DMS153 (cell line): ENCODE measurements around the gene CYB5R2.

Source experiments
- DNase-seq: peaks from one replicate; lab custom pipeline; 2025; lab: John Stamatoyannopoulos, UW

Gene CYB5R2

DNA sequence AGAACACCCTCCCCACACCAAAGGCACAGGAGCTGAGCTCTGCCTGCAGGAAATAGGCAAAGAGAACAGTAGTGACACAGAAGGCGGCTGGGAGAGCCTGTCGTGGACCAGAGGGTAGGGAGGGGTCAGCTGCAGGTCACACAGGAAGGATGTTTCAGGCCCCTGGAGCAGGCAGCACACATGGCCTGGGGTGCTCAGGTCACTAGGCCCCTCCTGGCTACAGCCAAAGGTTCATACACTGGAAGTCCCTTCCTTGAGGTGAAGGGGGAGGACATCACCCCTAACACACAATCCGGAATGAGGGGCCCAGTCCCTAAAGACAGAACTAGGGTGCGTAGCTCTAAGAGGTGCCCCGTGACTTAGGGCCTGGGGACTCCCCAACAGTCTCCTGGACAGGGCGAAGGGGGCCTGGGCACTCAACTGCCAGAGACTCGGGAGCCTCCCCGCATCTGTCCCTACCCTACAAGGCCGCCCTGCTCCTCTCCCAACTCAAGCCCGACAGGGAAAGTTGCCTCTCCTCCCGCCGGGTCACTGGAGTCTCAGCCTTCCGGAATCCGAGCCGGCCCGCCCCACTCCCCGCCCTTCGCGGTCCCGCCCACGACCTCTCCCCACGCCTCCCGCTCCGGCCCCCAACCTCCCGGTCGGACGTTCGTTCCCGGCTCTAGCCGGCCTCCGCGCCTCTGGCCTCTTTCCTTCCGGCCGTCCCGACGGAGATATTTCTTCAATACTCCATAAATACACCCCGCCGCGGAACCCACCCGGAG is at the start of gene CYB5R2:
TSS of gene CYB5R2 (minus strand) at position 541 of the 764 bp plus-strand sequence. CDS start 675 bp downstream, outside the sequence.
- DNase-seq = no peak

DNA sequence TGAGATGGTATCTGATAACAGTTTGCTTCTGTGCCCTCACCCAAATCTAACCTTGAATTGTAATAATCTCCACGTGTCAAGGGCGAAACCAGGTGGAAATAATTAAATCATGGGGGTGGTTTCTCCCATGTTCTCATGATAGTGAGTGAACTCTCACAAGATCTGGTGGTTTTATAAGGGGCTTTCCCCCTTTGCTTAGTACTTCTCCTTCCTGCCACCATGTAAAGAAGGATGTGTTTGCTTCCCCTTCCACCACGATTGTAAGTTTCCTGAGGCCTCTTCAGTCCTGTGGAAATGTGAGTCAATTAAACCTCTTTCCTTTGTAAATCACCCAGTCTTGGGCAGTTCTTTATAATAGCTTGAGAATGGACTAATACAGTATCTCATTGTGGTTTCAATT is 41.5 kb upstream of the CYB5R2 start:
- no peak for DNase-seq

DNA sequence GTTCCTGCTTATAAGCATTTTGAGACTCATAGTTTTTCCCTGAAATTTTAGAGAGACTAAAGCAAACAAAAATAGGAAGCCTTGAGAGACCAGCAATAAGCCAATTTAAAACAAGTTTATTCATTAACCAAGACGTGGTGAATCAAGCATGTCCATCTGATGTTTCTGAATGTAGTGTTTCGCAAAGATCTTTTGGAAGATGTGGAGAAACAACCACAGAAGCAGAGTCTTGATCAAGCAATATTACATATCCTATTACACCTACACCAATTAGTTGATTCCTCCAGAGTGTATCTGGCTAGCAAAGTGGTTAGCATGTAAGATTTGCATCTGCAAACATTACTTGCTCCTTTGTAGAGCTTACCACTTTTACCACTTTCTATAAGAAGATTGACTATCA is 33.1 kb upstream of the CYB5R2 start, which contains the start of gene OVCH2:
TSS of gene OVCH2 (minus strand) at position 101 of the 400 bp plus-strand sequence. CDS start at position 18, 83 bp downstream.
- no peak for DNase-seq

DNA sequence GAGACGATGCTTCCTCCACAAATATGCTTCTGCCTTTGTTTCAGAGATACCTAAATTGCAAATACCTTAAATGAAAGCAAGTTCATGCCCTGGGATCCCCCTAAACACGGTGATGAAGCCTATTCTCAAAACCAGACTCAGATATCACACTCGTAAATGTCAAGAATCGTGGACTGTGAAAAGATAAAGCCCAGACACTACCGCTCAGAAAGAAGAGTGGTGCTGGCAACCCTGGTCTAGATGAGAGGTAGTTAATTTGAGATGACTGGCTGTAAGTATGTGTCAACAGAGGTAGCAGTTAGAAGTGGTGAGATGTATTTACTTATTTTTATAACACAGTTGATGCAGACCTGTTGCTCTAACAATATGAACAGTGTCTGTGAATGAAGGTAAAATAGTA is 30.4 kb upstream of the CYB5R2 start:
- no peak for DNase-seq

DNA sequence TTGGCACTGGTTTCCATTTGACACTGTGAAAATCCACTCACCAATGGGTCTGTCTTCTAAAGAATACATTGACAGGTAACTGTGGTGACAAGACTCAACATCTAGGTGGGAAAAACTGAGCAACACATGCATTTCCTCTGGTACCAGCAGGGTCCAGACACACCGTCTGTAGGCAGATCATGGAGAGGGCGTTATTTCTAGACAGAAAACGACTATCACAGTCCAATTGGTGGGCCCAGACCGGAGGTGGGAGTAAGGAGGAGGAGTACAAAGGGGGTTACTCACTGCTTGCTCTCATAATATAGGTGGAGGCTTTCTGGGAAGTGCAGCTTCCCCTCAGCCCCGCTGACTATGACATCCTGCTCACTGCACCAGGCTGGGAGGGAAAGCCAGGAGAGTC is 23.1 kb upstream of the CYB5R2 start:
- DNase-seq = no peak

DNA sequence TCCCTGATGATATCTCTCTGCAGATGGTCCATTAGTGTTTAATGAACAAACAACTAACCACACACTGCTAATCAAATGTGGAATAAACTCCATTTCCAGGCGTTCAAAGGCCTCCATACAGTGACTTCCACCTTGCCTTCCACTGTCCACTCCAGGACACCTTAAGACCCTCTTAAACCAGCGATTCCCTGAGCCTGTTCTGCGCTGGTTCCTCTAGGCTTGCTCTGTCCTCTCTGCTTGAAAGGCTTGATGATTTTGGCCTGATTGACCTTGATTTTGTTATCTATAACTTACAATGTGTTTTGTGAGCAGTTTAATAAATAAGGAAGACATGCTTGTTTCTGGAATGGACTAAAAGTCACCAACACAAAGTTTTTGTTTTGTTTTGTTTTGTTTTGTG is 20.9 kb upstream of the CYB5R2 start:
- no peak for DNase-seq

DNA sequence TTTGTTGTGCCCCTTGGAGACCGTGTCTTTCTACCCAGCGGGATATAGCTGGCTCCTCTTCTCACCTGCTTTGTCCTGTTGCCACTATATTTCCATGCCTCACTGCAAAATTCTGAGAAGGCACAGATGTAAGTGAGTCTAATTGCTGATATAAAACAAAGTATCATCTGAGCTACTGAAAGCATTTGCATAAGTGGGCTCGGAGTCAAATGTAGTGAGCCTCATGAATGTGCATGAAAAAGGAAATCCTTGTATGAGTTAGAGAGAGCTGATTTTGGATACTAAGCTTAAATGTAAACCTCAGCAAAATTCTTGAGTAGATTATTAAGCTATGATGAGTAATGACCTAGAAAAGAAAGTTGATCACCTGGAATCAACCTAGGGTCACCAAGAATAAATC is 19.1 kb upstream of the CYB5R2 start:
- DNase-seq = no peak

DNA sequence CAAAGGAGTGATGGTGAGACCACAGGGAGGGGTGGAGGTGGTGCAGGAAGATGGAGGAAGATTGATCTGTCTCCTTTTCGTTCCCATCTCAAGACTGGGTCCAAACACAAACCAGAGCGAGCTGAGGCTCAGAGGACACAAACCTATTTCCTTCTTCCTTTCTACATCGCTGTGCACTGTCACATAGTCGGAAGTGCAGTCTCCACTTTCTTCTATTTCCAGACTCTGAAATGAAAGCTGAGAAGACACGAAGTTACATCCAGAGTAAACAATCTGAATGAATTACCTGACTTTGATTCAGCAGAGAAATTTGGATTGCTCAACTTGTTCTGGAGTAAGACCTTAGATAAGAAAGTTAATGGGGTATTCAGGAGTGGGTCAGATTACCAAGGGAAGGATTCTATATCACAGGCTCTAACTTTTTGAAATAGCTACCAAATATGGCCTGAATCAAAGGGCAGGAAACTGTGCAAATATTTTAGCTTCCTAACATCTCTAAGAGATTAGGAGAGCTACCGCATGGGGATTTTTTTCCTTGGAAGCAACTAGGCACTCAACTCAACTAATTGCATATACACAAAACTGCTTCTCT is 18.6 kb upstream of the CYB5R2 start:
- DNase-seq = no peak

DNA sequence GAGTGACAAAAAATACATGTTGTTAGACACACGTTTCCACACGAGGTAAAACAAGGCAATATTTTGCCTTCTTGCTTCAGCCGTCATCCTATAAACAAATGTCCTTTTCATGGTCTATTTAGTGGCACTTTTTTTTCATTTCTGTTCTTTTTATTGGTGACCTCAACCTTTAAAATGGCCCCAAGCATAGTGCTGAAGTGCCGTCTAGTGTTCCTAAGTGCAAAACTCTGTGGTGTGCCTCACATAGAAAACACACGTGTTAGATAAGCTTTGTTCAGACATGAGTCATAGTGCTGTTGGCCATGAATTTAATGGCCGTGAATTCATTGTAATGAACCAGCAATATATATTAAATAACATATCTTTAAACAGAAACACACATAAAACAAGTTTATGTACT is 17.3 kb upstream of the CYB5R2 start:
- no peak for DNase-seq

DNA sequence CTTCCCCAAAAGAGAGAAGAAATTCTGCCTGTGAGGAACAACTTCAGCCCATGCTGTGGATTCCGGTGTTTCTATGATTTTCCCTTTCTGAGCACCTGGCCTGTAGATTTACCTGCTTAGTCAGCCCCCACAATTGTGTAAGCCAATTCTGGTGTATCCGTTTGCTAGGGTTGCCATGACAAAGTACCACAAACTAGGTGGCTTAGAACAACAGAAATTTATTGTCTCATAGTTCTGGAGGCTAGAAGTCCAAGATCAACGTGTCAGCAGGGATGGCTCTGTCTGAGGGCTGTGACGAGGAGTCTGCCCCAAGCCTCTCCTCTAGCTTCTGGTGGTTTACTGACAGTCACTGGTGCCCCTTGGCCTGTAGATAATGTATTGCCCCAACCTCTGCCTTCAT is 15.9 kb upstream of the CYB5R2 start:
- DNase-seq = no peak

DNA sequence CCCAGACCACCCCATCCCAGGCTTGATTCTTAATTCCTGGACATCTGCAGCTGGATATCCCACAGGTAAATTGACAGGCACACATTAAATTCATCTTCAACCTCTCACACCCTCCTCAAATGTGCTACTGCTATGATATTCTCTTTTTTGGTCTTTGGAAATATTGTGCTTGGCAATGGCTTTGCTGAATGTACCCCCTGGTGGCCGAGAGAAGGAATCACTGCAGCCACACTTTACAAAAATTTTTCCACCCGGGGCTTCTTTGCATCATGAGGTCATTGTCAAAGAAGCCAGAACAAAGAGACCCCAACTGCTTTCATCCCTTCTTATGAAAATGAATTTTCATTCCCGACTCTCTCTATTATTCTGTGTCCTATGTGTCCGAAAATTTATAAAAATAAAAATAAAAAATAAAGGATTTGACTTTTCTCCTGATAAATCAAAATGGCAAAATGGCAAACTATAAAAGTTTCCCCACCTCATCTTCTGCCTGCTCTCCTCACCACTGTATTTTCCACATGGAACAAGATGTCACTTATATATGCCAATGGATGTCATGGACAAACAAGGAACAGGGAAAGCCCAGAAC is 15.0 kb upstream of the CYB5R2 start:
- no peak for DNase-seq

DNA sequence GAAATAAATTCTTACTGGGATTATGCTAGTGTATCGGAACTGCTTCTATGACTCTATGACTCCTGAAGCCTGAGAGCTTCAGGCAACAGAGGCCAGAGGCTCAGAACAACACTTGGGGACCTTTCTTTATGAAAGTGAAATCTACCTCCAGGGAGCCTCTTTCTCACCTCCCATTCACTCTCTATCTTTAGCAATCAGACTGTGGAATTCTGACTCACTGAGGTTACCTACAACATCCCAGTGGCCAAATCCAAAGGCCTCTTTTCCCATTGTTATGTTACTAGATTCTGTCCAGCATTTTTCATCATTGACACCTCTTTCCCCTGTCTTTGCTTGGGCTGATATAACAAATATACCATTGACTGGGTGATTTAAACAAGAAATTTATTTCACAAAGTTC is 14.1 kb upstream of the CYB5R2 start:
- DNase-seq = no peak

DNA sequence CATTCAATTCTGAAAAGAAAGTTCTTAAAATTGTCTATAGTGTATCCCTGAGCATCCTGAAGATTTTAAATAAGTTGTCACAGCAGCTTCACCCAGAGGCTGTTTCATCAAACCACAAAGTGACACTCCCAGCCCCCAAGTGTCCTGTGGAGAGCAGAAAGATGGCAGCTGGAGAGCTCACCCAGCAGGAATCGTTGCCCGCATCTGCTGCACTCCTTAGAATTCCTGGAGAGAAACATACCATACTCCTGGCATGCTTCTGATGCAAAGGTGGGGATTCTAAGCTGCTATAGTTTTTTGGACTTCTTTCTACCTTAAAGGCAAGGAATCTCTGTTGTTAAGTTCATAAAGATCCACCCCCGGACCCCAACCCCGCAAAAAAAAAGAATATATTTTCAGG is 13.5 kb upstream of the CYB5R2 start:
- DNase-seq = no peak

DNA sequence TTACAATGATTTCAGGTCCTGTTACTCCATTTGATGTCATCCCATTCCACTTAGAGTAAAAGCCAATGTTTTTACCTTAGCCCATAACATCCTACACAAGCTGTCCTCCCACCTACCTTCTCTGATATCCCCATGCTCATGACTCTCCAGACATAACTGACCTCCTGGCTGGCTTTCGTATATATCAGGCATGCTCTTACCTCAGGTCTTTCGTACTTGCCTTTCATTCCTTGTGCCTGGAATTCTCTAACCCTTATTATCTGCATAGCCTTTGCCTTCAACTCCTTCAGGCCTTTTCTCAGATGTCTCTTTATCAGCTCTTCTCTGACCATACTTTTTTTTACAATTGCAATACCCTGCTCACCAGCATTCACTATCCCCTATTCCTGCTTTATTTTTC is 10.3 kb upstream of the CYB5R2 start:
- DNase-seq = no peak

DNA sequence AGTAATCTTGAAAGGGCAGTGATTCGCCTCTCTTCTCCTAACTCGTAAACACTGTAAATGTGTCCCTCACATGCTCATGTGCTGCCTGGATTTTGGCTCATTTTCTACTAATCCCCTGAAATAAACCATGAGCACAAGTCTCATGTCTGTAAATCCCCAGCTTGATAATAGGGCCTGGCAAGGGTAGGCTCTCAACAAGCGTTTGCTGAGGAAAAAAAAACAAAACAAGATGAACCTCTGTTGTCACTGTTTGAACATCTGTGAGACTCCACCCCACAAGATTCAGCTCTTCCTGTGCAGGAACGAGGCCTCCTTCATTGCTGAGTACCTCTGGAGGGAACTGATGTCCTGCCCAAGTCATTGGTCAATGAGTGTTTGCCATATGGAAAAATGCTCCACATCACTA is 4.5 kb upstream of the CYB5R2 start:
- DNase-seq = no peak

DNA sequence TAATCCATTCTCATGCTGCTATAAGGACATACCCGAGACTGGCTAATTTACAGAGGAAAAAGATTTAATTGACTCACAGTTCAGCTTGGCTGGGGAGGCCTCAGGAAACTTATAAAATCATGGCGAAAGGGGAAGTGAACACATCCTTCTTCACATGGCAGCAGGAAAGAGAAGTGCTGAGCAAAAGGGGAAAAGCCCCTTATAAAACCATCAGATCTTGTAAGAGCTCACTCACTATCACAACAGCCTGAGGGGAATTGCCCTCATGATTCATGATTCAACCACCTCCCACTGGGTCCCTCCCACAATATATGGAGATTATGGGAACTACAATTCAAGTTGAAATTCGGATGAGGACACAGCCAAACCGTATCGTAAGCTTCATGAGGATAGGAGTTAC is 3.8 kb upstream of the CYB5R2 start:
- no peak for DNase-seq

DNA sequence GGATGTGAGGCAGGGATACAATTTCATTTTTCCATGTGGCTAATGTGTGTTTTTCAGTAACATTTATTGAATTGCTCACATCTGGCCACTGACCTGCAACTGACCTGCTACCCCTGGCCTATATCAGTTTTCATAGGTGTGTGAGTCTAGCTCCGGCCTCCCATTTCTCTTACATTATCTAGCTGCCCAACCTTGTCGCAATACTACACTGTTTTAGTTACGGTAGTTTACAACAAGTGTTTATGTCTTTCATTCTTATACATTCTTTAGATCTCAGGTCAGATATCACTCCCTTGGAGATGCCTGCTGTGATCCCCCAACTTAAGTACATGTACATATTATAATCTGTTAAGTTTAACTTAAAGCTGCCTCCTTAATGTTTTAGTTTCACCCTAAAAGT is 2.3 kb upstream of the CYB5R2 start:
- no peak for DNase-seq

DNA sequence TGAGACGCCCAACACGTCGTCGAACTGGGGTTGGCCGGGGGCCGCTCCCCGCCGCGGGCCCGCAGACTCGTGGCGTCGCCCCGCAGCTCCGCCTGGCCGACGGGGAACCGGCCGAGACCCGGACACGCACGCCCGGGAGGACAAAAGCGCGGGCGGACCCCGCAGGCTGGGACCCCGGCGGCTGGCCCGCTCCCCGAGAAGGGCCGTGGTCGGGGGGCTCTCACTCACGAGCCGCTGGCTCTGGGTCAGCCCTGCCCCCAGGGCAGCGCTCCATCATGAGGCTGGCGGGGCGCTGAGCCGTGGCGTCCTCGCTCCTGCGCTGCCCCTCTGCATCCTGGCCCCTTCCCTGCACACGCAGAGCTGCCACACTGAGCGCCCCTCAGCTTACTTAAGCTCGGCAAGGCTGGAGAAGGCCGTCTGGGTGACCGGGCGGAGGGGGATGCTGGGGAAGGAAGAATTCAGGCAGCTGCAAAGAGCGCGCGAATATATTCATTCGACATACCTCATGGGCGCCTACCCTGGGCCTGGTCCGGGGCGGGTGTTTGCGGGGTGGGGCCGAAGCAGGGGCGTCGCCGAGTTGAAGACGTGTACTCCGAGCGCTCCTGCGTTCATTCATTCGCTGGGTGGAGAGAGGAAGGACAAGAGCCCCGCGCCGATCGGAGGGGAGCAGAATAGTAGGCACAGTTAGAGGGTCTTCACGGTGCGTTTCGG is 579 bp upstream of the CYB5R2 start:
- DNase-seq = no peak

DNA sequence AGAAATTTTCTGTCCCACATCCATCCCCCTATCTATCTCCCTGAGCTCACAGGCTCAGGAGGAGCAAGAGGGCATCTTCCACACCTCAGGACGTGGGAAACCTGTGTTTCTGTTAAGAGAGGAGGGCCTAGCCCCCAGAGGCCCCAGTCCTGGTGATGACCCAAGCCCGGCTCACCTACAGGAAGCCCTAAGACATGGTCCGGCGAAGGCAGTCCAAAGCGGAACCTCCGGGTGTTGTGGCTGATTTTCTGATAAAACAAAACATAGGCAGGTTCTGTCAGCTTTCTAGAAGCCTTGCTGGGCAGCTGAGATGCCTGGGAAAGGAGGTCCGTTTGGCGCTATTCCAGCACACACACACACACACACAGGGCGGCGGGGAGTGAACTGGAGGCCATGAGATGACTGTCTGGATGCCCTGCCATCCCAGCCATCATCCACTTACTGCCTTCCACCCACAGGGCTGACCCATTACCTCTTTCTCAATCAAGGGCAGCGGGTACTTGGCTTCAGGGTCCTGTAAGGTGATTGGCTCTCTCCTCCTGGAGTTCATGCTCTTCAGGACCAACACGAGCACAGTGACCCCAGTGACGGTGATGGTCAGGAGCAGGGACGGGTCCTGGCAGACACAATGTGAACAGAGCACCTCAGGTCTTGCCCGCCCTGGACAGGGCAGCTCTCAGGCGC is 882 bp downstream of the CYB5R2 start:
- DNase-seq = no peak

DNA sequence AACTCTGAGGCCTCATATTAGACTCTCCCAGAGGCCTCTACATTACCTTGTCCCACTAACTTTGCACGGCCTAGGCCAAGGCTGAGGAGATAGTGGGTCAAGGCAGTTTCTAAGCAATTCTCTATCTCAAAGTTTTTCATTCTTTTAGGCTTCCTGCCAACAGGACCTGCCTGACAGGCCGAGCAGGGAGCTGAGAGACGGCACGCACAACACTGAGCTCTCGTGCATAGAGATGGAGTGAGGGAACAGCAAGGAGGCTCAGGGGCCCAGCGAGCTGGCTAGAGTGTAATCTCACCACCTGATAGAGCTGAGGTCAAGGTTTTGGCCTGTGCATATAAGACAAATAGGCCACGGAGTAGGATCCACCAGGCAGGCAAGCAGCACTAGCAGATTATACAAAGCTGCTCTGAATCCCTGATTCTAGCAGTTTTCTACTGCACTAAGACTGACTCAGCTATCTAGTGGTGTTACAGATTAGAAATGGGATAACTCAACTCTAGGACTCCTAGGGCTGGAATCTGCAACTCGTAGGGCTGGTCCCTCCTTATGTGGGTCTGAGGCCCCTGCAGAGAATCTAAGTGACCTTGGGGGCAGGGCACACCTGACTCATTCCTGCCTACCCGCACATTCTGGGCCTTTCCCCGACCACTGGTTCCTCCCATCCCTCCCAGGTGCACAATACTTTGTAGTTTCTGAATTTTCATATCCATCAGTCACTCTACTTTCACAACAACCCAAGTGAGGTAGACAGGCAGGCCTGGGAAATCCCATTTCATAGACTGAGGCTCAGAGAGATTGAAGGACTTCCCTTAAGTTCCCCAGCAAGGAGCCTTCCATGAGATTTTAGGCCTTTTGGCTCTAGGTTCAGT is 1.7 kb downstream of the CYB5R2 start:
- no peak for DNase-seq

DNA sequence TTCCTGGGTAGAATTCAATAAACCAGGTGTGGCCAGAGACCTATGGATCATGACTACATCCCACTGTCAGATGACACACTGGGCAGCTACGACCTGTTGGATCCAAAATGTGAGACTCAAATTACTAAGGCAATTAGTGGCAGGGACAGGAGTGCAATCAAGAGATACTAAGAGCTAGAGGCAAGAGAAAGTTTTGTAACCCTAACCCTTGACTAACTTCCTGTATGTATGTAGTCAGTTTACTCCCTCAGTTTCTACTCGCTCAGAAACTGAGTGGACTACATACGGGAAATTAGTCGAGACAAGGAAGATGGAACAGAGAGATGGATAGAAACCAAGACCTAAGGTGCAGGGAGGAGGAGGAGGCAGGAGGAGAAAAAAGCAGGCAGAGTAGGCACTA is 2.7 kb downstream of the CYB5R2 start:
- DNase-seq = no peak
